ENCODE results near the gene SPINT3.

The SPINT3 gene

DNA sequence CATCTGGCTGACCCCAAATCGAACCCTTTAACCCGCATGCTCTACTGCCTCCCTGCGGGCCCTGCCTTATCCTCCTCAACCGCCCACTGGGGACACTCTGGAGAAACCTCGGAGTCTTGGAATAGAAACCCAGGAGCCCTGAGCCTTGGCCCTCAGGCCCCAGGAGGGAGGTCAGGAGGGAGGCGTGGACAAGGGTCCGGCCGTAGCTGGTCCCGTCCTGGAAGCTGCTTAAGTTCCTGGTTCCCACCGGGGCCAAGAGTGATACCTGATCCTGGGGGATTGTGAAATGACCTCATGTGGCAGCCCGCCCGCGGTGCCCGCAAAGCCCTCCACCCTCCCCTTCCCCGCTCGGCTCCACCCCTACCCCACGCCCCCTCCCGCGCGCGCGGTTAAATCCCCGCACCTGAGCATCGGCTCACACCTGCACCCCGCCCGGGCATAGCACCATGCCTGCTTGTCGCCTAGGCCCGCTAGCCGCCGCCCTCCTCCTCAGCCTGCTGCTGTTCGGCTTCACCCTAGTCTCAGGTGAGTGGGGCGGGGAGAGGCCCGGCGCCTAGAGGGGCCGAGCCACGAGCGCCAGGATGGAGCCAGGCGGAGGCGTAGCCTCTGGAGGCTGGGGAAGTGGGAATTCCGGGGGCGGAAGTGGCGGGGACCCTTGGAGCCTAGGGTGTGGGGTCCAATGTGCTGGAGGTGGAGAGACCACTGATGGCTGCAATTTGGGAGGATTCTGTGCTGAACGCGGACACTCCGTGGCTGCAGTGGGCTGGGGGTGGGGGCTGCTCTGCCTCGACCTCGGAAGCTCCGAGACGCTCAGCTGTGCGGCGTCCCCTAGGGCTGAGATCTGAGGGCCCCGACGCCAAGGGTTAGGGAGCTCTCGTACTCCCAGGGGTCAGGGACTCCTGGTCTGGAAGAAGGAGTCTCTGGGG is 45.8 kb downstream of the SPINT3 start, which contains the start of gene WFDC2 (continued):
- TF ChIP-seq, protein P1, sequence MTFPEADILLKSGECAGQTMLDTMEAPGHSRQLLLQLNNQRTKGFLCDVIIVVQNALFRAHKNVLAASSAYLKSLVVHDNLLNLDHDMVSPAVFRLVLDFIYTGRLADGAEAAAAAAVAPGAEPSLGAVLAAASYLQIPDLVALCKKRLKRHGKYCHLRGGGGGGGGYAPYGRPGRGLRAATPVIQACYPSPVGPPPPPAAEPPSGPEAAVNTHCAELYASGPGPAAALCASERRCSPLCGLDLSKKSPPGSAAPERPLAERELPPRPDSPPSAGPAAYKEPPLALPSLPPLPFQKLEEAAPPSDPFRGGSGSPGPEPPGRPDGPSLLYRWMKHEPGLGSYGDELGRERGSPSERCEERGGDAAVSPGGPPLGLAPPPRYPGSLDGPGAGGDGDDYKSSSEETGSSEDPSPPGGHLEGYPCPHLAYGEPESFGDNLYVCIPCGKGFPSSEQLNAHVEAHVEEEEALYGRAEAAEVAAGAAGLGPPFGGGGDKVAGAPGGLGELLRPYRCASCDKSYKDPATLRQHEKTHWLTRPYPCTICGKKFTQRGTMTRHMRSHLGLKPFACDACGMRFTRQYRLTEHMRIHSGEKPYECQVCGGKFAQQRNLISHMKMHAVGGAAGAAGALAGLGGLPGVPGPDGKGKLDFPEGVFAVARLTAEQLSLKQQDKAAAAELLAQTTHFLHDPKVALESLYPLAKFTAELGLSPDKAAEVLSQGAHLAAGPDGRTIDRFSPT (tag by site-specific recombination; IDR thresholded peaks at IDR 0.05), result peak; percentile 44; the same call in 1 of the 2 replicates
- no peak for TF ChIP-seq BCL11B (tag by site-specific recombination; IDR thresholded peaks at IDR 0.05; ENCODE audit: low read depth)
- TF ChIP-seq GLIS1 (tag by site-specific recombination; IDR thresholded peaks at IDR 0.05), result peak; percentile 55; the same call in 1 of the 2 replicates
- no peak for TF ChIP-seq ZNF514 (tag by site-specific recombination; IDR thresholded peaks at IDR 0.05)
- TF ChIP-seq ZNF335 (tag by site-specific recombination; conservative IDR thresholded peaks at IDR 0.05), result 0 out of 2 replicates have a peak, but pooled peaks have one; percentile 34
- TF ChIP-seq KLF1 (tag by site-specific recombination; IDR thresholded peaks at IDR 0.05), result peak; percentile 59
- peak; percentile 54 for TF ChIP-seq ZIC2 (tag by site-specific recombination; IDR thresholded peaks at IDR 0.05)
- TF ChIP-seq, protein P2, sequence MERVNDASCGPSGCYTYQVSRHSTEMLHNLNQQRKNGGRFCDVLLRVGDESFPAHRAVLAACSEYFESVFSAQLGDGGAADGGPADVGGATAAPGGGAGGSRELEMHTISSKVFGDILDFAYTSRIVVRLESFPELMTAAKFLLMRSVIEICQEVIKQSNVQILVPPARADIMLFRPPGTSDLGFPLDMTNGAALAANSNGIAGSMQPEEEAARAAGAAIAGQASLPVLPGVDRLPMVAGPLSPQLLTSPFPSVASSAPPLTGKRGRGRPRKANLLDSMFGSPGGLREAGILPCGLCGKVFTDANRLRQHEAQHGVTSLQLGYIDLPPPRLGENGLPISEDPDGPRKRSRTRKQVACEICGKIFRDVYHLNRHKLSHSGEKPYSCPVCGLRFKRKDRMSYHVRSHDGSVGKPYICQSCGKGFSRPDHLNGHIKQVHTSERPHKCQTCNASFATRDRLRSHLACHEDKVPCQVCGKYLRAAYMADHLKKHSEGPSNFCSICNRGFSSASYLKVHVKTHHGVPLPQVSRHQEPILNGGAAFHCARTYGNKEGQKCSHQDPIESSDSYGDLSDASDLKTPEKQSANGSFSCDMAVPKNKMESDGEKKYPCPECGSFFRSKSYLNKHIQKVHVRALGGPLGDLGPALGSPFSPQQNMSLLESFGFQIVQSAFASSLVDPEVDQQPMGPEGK (tag by site-specific recombination; IDR thresholded peaks at IDR 0.05), result peak; percentile 69
- TF ChIP-seq, protein P3, sequence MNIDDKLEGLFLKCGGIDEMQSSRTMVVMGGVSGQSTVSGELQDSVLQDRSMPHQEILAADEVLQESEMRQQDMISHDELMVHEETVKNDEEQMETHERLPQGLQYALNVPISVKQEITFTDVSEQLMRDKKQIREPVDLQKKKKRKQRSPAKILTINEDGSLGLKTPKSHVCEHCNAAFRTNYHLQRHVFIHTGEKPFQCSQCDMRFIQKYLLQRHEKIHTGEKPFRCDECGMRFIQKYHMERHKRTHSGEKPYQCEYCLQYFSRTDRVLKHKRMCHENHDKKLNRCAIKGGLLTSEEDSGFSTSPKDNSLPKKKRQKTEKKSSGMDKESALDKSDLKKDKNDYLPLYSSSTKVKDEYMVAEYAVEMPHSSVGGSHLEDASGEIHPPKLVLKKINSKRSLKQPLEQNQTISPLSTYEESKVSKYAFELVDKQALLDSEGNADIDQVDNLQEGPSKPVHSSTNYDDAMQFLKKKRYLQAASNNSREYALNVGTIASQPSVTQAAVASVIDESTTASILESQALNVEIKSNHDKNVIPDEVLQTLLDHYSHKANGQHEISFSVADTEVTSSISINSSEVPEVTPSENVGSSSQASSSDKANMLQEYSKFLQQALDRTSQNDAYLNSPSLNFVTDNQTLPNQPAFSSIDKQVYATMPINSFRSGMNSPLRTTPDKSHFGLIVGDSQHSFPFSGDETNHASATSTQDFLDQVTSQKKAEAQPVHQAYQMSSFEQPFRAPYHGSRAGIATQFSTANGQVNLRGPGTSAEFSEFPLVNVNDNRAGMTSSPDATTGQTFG (tag by site-specific recombination; IDR thresholded peaks at IDR 0.05; ENCODE audit: borderline replicate concordance), result no peak

DNA sequence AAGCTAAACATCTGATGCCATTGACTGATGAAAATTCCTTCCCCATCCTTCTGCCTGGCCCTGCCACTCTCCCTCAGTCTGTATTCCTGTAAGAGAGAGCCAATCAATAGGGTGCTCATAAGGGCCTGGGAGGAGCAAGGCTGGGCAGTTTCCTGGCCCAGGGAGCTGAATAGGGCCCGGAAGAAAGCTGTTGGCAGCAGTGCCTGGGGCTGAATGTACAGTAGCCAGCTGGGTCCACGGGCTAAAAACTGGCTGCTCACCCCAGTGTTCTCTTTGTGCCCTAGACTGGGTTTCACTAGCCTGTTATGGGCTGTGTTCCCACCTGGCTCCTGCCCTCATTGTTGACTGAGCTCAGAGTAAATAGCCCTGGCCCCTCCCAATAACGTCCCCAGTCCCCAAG is 47.6 kb downstream of the SPINT3 start:
- Histone ChIP-seq H3K9me3 (ENCODE audit: control insufficient read depth, insufficient read depth, low read depth, low read length) (no peaks in the 10 kb centered on the region), H3K27ac (ENCODE audit: extremely low read depth, low read depth, low read length) (no peak overlapping the region), H3K36me3 (ENCODE audit: control insufficient read depth in 2 of 2, insufficient read depth in 1 of 2, low read length in 2 of 2) (no peaks in the 10 kb centered on the region), H3K4me1 (ENCODE audit: control insufficient read depth, insufficient read depth, low read length) (peaks cover 4% of the 10 kb centered on the region; the same call in 1 of the 2 replicates), H3K4me3 (ENCODE audit: low read depth, low read length) (no peak overlapping the region)
- ChIA-PET POLR2A (no interaction called here), CTCF (interaction anchor here (0.5 to 1.2 kb wide), 6 partner anchors 9 to 339 kb away, joined by 3 to 5 read pairs (median 4); no protein-coding TSS in a partner anchor)
- peak; percentile 73 for TF ChIP-seq ZBTB20 (tag by site-specific recombination; IDR thresholded peaks at IDR 0.05)
- TF ChIP-seq KLF10 (tag by site-specific recombination; IDR thresholded peaks at IDR 0.05), result no peak
- no peak for TF ChIP-seq ZNF146 (tag by site-specific recombination; IDR thresholded peaks at IDR 0.05)
- TF ChIP-seq ZNF391 (tag by site-specific recombination; IDR thresholded peaks at IDR 0.05; ENCODE audit: borderline replicate concordance, low read depth), result no peak
- TF ChIP-seq MZF1 (tag by site-specific recombination; IDR thresholded peaks at IDR 0.05; ENCODE audit: borderline replicate concordance), result no peak
- TF ChIP-seq ZNF626 (tag by site-specific recombination; IDR thresholded peaks at IDR 0.05), result no peak
- TF ChIP-seq ZNF600 (tag by site-specific recombination; IDR thresholded peaks at IDR 0.05), result no peak
- TF ChIP-seq ZNF843 (tag by site-specific recombination; IDR thresholded peaks at IDR 0.05), result no peak
